ENCODE measurements around the gene POU6F2. TPM values are rescaled to one million over a fixed set of nuclear protein-coding genes. Genes with fewer than 3 reads are reported as not detected.

Gene POU6F2
- total RNA-seq, 4 donors from 2014 or later = not detected

DNA sequence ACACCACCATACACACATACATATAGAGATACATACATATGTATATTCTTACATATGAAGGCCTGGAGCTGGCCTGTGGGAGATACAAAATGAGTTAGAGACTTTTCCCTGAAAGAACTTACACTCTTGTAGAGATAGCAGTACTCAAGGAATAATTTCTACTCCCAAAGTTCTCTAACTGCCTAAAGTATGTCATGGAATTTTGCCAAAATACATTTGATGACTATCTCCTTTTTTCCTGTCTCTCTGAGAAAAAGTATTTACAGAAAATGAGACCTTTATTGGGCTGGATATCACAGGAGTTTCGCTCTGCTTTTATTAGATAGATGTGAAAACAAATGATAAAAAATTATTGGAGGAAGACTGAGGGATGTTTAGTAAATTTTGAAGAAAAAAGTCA lies 220.1 kb downstream of the POU6F2 start:
- H3K4me1 ChIP-seq = no peaks in the 10 kb centered on the region
- H3K4me3 ChIP-seq = no peak overlapping the region
- DNase-seq (ENCODE audit: low spot score in 2 of 2) = no peak
- no peaks in the 10 kb centered on the region for H3K36me3 ChIP-seq
- no peaks in the 10 kb centered on the region for H3K9me3 ChIP-seq
- WGBS = 58% methylated on average over 1 of the region's 1 CpG
- H3K27me3 ChIP-seq = no peaks in the 10 kb centered on the region
- TF ChIP-seq POLR2A (IDR thresholded peaks at IDR 0.05) (no peak), EP300 (IDR thresholded peaks at IDR 0.05) (no peak)
- TF ChIP-seq, protein P1, sequence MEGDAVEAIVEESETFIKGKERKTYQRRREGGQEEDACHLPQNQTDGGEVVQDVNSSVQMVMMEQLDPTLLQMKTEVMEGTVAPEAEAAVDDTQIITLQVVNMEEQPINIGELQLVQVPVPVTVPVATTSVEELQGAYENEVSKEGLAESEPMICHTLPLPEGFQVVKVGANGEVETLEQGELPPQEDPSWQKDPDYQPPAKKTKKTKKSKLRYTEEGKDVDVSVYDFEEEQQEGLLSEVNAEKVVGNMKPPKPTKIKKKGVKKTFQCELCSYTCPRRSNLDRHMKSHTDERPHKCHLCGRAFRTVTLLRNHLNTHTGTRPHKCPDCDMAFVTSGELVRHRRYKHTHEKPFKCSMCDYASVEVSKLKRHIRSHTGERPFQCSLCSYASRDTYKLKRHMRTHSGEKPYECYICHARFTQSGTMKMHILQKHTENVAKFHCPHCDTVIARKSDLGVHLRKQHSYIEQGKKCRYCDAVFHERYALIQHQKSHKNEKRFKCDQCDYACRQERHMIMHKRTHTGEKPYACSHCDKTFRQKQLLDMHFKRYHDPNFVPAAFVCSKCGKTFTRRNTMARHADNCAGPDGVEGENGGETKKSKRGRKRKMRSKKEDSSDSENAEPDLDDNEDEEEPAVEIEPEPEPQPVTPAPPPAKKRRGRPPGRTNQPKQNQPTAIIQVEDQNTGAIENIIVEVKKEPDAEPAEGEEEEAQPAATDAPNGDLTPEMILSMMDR (IDR thresholded peaks at IDR 0.05) = no peak
- no peak overlapping the region for H3K27ac ChIP-seq

DNA sequence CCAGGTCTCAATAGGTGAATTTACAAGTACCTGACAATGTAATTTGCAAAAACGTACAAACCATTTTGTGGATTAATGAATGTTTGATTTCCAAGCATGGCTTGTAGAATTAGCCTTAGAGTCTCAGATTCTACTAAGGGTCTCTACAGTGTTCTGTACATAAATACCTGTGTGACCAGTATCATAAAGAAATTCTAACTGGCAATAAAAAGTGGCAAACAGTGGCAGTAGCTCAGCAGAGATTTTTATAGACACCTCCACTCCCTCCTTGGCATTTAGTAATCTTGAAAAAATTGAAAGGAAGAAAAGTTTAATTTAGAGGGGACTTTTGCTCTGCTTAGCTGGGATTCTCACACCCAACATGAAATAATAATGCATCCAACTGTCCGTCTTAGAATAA lies 220.8 kb downstream of the POU6F2 start:
- no peaks in the 10 kb centered on the region for H3K27me3 ChIP-seq
- DNase-seq (ENCODE audit: low spot score in 2 of 2) = no peak
- H3K27ac ChIP-seq = no peak overlapping the region
- no peaks in the 10 kb centered on the region for H3K4me1 ChIP-seq
- H3K9me3 ChIP-seq = no peaks in the 10 kb centered on the region
- WGBS = 70% methylated on average over 2 of the region's 2 CpGs
- H3K4me3 ChIP-seq = no peak overlapping the region
- no peaks in the 10 kb centered on the region for H3K36me3 ChIP-seq
- TF ChIP-seq POLR2A (IDR thresholded peaks at IDR 0.05) = no peak
- no peak for TF ChIP-seq POLR2AphosphoS5 (IDR thresholded peaks at IDR 0.05)
- TF ChIP-seq EP300 (IDR thresholded peaks at IDR 0.05) = no peak
- TF ChIP-seq, protein P1 (IDR thresholded peaks at IDR 0.05) = no peak

DNA sequence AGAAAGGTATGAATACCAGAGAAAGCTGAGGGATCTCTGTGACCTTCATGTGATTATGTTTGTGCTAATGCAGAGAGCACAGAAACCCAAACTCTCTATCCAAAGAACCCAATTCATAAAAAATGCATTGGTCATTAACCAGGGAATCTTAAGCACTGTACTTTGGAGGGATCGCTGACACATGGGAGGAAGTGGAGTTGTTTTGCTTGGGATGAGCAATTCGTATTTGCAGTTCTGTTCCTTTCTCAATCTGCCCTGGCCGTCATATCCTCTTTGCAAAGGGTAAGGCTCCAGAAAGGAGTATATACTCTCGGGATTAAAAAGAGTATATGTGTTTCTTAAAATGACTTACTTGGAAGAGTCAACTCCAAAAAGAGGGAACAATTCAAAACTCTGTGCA lies 221.3 kb downstream of the POU6F2 start:
- H3K4me1 ChIP-seq = no peaks in the 10 kb centered on the region
- no peaks in the 10 kb centered on the region for H3K27me3 ChIP-seq
- no peak overlapping the region for H3K27ac ChIP-seq
- no peak for TF ChIP-seq EP300 (IDR thresholded peaks at IDR 0.05)
- TF ChIP-seq, protein P1 (IDR thresholded peaks at IDR 0.05) = no peak
- TF ChIP-seq POLR2AphosphoS5 (IDR thresholded peaks at IDR 0.05) = no peak
- TF ChIP-seq POLR2A (IDR thresholded peaks at IDR 0.05) = no peak
- WGBS = 86% methylated on average over 4 of the region's 4 CpGs
- no peak overlapping the region for H3K4me3 ChIP-seq
- H3K36me3 ChIP-seq = no peaks in the 10 kb centered on the region
- no peak for DNase-seq (ENCODE audit: low spot score in 2 of 2)
- no peaks in the 10 kb centered on the region for H3K9me3 ChIP-seq

DNA sequence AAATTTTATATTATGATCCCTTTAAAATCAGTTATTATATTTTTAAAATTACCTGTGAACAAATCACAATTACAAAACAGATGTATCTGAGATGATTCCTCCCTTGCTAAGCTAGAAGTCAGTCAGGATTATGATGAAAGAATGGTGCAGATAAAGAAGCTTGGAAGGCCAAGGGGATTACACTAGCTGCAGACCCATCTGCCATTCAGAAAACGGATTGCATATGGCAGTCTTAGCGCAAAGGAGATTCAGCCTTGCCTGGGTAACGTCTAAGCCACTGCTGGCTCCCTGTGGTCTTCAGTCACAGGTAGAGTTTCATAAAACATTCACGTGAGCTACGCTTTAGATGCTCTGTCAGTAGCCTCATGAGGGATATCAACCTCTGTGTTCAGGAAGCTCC lies 222.2 kb downstream of the POU6F2 start:
- H3K27me3 ChIP-seq = no peaks in the 10 kb centered on the region
- H3K27ac ChIP-seq = no peak overlapping the region
- no peaks in the 10 kb centered on the region for H3K9me3 ChIP-seq
- no peak overlapping the region for H3K4me3 ChIP-seq
- TF ChIP-seq EP300 (IDR thresholded peaks at IDR 0.05) = no peak
- no peak for TF ChIP-seq POLR2A (IDR thresholded peaks at IDR 0.05)
- no peak for TF ChIP-seq POLR2AphosphoS5 (IDR thresholded peaks at IDR 0.05)
- no peak for DNase-seq (ENCODE audit: low spot score in 2 of 2)
- WGBS = 80% methylated on average over 5 of the region's 5 CpGs
- H3K36me3 ChIP-seq = no peaks in the 10 kb centered on the region
- no peaks in the 10 kb centered on the region for H3K4me1 ChIP-seq

DNA sequence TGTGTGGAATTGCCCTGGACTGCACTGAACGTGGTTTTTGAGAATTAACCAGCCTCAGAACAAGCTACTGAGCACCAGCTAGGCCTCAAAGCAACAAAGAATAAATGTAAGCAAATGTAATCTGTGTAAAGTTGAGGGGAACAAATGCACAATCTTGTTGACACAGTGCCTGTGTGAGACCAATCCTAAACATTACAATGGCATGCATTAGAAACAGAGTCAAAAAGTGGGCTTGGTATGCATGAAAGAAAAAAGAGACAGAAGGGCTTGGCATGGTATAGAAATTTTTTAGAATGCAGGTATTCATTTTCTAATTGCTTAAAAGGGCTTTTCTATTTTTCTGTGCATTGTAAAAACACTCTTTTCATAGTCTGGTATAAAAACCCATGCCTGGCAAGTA lies 224.3 kb downstream of the POU6F2 start:
- no peaks in the 10 kb centered on the region for H3K4me1 ChIP-seq
- no peak overlapping the region for H3K4me3 ChIP-seq
- H3K36me3 ChIP-seq = no peaks in the 10 kb centered on the region
- H3K27ac ChIP-seq = no peak overlapping the region
- TF ChIP-seq EP300 (IDR thresholded peaks at IDR 0.05) (no peak), POLR2AphosphoS5 (IDR thresholded peaks at IDR 0.05) (no peak), POLR2A (IDR thresholded peaks at IDR 0.05) (no peak)
- TF ChIP-seq, protein P1 (IDR thresholded peaks at IDR 0.05) = no peak
- no peaks in the 10 kb centered on the region for H3K27me3 ChIP-seq
- H3K9me3 ChIP-seq = no peaks in the 10 kb centered on the region
- 42% methylated on average over 1 of the region's 1 CpG for WGBS
- DNase-seq (ENCODE audit: low spot score in 2 of 2) = no peak

DNA sequence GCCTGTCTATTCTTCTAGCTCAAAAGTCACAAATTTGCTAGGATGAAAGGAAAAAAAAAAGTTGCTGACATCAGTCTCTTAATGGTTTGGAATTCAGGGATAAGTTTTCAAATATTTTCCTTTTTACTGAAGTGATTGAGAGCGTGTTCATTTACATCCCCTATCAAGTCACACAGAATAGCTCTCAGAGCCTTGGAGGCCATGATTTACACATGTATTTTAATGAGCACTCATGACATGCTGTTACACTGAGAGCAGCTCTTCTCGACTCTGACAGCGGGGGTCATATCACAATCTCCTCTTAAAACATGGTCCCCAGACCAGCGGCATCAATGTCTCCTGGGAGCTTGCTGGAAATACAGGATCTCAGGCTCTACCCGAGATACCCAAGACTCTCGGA lies 232.7 kb downstream of the POU6F2 start:
- Histone ChIP-seq H3K9me3 (no peaks in the 10 kb centered on the region), H3K27ac (no peak overlapping the region), H3K36me3 (no peaks in the 10 kb centered on the region), H3K27me3 (no peaks in the 10 kb centered on the region), H3K4me3 (no peak overlapping the region), H3K4me1 (no peaks in the 10 kb centered on the region)
- WGBS = 71% methylated on average over 6 of the region's 6 CpGs
- DNase-seq (ENCODE audit: low spot score in 2 of 2) = no peak
- TF ChIP-seq EP300 (IDR thresholded peaks at IDR 0.05) = no peak
- TF ChIP-seq, protein P1 (IDR thresholded peaks at IDR 0.05) = no peak
- no peak for TF ChIP-seq POLR2AphosphoS5 (IDR thresholded peaks at IDR 0.05)
- no peak for TF ChIP-seq POLR2A (IDR thresholded peaks at IDR 0.05)

Measured in suprapubic skin (tissue), 4 donors.